Hepatocyte (in vitro differentiated cells): ENCODE results near the gene BACH2.

Experiments used
- CTCF ChIP-seq: fragments of 200-600 bp; sonication (generic); IDR thresholded peaks from 2 replicates; pipeline ENCODE4 v1.5.1; 2016; ENCODE audit warnings: antibody characterized with exemption, mild to moderate bottlenecking; ENCODE audit not compliant: poor library complexity
- EZH2 ChIP-seq: fragments of 200-600 bp; sonication (generic); IDR thresholded peaks from 2 replicates; pipeline ENCODE4 v1.6.1; 2016; ENCODE audit warnings: antibody characterized with exemption, mild to moderate bottlenecking, borderline replicate concordance

DNA sequence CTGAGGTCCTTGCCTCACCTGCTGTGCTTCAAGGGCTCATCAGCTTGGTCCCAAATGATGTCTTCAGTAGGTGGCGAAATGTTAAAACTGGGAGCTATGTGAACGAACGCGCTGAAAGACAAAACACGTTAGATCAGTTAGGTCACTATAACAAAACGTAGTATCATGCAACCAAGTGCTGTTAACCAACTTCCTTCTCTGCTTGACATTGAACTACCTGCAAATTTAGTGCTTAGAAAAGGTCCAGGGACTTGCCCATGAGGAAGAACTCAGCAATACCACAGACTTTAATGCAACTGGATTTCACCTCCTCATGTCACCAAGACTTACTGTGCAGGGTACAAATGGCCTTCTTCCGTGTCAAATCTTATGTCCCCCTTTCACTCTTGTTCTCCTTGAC is 24.8 kb downstream of the BACH2 start:
- no peak for TF ChIP-seq EZH2
- TF ChIP-seq CTCF: no peak
